Measurements from ENCODE around the gene IL22RA2.
"Not testable (repeated sequence)": the region's sequence is repeated elsewhere in the genome, so short reads cannot be mapped to it uniquely, and the experiment has no call there.

IL22RA2 gene

DNA sequence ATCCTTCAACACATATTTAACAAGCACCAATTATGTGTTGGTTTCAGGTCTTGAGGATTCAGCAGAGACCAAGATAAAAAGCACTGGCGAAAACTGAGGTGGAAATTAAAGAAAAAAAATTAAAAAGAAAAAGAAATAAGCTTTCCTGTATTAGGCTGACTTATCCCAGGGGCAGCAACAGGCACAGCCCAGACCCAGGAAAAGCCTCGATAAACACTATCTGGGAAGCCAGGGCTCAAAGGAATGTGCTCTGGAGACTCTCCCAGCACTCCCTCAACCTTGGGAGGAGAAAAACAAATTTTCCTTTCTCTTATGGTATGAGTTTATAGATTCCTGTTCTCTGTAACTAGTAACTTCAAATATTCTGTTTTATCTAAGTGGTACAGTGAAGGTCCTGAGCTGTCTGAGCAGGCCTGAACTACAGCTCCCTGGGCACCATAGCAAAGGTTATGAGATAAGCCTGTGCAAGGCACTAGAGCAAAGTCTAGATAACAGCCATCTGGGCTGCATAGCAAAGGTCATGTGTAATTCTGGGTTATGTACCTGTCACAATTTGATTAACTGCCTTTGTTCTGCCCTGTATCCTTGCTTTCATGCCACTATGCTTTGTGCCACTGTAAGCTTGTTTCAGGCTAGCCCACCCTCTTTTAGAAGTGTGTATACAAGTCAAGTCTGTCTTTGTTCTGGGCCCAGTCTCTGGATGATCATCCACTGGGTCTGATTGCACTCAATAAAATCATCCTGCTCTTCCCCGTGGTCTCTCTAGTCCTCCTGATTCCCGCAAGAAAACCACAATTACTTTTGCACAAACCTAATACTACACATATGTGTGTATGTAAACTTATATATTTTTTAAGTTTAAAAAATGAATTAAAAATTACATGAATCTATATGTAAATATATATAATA lies 54.0 kb downstream of the IL22RA2 start:
- DNase-seq, result no peak

DNA sequence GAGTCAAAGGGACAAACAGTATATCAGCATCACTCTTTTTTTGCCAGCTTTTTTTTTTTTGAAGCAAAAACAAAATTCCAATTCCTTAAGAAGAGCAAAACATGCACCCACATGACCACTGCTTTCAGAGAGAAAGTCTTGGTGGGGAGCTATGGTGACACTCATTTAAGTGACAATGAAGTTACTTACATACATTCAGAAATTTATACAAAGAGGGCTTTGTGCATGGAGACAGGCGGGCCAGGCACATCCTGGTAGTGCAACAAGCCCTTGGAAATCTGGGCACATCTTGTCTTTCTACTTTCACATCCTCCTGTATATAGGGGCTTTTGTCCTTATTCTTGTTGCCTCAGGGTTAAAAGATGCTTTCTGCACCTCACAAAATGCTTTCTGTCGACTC lies 55.9 kb downstream of the IL22RA2 start:
- no peak for DNase-seq

DNA sequence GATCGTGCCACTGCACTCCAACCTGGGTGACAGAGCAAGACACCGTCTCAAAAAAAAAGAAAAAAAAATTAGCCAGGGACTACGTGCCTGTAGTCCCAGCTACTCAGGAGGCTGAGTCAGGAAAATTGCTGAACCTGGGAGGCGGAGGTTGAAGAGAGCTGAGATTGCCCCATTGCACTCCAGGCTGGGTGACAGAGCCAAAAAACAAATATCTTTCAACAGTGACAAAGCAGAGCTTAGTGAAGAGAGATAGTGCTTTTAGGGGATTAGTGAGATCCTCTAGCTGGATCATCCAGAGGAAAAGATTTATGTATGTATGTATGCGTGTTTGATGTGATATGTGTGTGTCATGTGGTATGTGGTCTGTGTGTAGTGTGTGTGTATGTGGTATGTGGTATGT lies 56.6 kb downstream of the IL22RA2 start:
- DNase-seq, result no peak

DNA sequence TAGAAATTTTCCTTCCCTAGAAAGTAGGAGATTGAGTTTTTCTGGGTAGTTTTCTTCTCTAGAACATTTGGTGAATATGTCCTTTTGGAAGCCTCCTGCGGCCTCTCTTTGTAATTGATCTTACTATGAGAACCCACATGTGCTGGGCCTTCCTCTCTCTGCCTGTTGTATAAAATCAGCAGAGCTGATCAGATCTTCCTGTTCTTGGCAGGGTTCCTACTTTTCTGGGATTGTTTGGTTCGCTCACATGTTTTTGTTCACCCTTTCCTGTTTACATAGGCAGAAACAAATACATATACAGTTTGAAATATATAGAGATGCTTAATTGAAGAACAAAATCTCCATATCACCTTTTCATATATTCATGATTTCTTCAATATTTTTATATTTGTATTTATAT lies 57.8 kb downstream of the IL22RA2 start:
- DNase-seq, result no peak

DNA sequence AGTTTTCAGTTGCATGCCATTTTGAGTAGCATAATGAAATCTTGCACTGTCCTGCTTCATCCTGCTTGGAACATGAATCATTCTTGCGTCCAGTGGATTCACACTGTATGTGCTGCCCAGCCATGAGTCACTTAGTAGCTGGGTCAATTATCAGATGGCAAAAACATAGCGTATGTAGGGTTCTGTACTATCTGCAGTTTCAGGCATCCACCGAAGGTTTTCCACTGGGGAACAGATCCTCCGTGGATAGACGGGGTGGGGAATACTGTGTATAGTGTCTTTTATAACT lies 61.4 kb downstream of the IL22RA2 start:
- DNase-seq, result no peak

DNA sequence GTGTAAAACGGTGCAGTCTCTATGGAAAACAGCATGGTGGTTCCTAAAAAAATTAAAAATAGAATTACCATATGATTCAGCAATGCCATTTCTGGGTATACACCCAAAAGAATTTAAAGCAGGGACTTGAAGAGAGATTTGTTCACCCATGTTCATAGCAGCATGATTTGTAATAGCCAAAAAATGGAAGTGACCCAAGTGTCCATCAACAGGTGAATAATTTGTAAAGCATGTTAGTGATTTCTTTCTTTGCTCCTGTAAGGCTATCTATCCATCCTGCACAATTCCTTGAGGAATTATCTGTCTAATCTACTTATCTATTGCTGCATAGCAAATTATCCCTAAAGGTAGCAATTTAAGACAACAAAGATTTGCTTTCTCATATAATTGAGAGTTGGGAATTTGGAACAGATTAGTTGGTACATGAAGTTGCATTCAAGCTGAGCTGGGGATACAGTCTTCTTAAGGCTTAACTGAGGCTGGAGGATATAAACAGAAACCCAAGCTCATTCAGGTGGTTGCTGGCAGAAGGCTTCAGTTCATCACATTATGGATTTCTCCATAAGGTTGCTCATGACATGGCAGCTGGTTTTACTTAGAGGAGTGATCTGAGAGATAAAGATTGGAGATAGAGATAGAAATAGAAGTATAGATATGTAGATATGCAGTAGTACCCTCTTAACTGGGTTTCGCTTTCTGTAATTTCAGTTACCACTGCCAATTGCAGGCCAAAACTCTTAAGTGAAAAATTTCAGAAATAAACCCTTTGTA lies 62.0 kb downstream of the IL22RA2 start:
- DNase-seq, result no peak

- DNase-seq, result no peak
Observed at GRCh38 chr6:137107767-137108105, 65.7 kb downstream of the IL22RA2 start.

- not testable (repeated sequence) for DNase-seq
Observed at GRCh38 chr6:137107047-137107766, 66.2 kb downstream of the IL22RA2 start.

GRCh38 chr6:137106183-137106582 lies 67.3 kb downstream of the IL22RA2 start:
- no peak for DNase-seq

GRCh38 chr6:137105375-137105774 lies 68.1 kb downstream of the IL22RA2 start:
- no peak for DNase-seq

- DNase-seq, result no peak
Observed at GRCh38 chr6:137104926-137105325, 68.5 kb downstream of the IL22RA2 start.

DNA sequence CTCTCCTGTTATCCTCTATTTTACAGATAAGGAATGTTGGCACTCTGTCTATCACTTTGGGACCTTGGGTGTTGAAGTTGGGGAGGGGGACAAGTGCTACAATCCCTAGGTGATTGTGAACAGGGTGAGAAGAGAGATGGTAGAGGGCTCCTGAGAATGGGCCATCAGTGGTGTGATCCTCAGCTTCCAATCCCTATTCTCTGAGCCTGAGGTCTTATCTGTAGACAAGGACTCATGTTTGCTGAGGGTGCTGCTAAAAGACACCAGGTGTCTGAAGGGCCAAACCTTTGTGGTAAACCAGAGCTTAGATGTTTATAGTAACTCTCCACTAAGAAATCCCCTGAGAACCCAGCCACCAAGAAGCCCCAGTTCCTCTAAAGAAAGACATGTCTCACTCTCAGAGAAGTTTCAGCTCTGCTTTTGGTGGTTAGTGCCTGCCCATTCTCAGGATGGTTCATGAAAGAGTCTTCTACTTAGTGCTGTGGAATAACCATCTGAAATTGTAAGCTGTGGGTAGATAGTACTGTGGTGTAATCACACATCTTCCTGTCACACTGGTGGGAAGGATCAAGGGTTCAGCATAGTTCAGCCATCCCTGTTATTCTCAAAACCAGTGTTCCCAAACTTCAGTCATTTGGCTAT lies 70.5 kb downstream of the IL22RA2 start:
- no peak for DNase-seq

DNA sequence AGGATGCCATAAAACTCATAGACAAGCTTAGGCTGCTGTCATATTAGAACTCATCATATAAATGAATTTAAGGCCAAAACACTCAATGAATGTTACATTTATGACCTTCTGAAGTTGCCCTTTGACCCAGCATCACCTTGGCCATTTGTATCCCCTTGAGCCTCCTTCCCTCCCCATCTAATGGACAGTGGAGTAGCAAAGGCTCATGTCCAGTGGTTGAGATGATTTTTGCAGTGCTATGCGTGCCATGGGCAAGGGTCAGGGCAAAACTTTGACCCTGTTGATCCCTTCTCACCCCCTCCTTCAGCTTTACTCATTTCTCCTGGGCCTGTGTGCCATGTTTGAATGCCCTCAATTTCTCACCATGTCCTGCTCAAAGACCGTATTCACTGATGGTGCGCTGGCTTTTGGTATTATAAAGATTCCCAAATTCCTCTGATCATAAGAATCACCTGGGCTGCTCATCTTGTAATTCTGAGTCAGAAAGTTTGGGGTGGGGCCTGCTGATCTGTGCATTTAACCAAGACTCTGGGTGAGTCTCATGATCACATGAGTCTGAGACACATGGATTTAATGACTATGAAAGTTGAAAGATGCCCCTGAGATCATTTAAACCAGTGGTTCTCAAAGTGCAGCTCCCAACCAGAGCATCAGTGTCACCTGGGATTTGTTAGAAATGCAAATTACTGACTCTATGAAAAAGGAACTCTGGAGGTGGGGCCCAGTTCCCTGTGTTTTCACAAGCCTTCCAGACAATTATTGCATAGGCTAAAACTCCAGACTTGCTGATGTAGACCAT lies 71.2 kb downstream of the IL22RA2 start:
- no peak for DNase-seq

- DNase-seq, result no peak
Observed at GRCh38 chr6:137099689-137100403, 73.6 kb downstream of the IL22RA2 start.

DNA sequence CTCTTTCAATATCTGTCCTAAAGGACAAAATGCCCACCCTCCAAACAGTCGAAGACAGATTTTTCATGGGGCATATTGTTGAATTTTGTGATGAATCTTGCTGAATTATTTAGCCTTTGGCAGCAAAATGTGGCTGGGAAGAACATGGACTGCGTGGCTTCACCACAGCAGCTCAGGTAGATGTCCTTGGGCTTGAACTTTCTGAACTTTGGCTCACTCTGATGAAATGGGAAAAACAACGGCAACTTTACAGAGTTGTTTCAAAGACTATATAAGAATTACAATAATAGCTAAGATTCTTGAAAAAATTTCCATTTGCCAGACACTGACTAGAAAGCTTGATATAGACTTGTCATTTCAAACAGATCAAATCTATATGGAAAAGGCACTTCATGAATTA lies 75.9 kb downstream of the IL22RA2 start:
- no peak for DNase-seq

DNA sequence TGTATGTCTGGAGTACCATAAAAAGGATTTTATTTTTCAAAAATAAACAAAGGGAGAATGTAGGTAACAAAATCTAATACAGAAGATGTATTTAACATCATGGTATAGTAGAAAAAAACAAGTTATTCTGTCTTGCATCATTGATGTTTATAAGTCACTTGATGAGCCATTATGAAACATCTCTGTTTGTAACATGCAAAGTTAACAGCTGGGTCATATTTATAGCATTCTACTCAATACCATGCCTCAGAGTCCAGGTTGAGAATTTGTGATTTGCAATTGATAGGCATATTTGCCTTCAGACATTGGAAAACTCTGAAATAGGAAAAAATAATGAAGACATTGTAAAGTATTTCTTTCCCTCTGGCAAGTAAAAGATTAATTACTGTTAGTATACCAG lies 76.4 kb downstream of the IL22RA2 start:
- DNase-seq, result no peak

DNA sequence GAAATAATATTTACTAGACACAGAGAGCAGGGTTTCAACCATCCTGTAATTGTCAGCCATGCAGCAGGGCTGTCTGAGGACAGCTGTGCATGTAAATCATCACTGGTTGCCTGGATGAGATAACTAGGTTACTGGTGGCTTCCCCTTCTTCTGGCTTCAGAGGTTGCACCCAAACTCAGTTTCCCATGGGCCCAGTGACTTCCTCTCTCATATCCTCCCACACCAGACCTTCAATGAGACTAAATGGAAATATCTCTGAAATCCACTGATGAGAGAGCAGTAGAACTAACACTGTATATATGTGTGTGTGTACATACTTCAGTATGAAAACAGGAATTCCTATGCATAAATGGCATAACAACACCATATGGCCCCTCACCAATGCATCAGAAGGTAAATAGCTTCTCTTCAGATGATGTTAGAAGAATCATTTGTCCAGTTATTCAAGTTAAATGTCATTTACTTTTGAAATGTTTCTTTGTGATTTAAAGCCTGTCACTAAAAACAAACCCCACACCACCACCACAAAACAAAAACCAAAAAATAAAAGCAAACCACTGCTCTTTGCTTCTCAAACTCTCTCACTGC lies 77.7 kb downstream of the IL22RA2 start:
- no peak for DNase-seq

DNA sequence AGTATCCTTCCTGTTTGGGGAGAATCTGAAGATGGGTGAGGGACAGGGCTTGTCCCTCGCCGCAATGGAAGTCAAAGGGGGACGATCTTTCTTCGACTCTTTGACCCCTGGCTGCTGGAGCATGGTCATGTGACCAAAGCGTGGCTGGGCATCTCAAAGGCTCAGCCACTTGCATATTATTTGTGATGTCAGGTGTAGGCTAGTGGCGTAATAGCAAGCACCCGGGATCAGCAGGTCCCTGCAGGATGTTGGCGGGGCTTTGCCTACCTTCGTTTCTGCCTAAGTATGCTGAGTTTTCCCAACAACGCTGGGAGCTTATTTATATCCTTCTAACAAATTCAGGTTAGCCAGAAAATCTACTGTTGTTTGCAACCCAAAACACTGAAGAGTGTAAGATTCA lies 78.4 kb downstream of the IL22RA2 start:
- DNase-seq, result no peak

DNA sequence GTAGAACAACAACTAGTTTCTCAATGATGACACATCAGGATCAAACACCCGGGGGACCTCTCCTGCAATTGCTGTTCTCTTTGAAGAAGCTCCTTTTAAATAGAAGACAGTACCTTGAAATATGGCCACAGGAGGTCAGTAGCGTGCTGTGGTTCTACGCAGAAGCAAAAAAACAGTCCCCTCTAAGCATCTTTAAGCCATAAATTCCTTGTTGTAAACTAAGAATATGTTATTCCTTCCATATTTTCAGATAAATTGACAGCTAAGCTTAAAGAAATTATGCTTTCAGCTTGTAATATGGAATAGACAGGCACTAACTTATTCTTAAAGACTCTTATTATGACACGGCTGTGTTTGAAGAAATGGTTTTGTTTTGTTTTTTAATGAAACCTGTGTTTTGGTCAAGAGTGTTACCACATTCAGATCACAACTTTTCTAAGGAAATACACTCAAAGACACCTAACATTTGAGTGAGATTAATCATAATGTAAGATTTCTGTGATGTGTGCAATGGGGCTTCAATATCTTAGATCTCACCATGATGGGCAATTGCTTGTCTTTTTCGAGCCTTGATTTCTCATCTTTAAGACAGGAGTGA lies 78.9 kb downstream of the IL22RA2 start:
- peak; percentile 66 for DNase-seq
